Glomerular endothelial cell (primary cell): ENCODE measurements around the gene RBBP8. TPM values are rescaled to one million over a fixed set of nuclear protein-coding genes. Genes with fewer than 3 reads are reported as not detected.

Experiments used
- total RNA-seq: library from RNA; depleted of rRNA; stranded (reverse); fragments of >200 nt; gene quantifications from 2 replicates; pipeline ENCODE4 v1.2.3, GENCODE V29; 2015

Gene RBBP8
- total RNA-seq, 1 donor from 2014 or later: 11.8 TPM

Other genes with a start within 250 kb of the RBBP8 start
- gene CABLES1, start 202.2 kb downstream of the RBBP8 start, total RNA-seq: 51.2 and 69.3 TPM in 2 replicates